ENCODE data around the gene CUL2.

The CUL2 gene

GRCh38 chr10:35112571-35112970 is 22.4 kb upstream of the CUL2 start:
- no peak overlapping the region for H2BK120ac ChIP-seq (ENCODE audit: low read depth, low read length)
- no peaks in the 10 kb centered on the region for H3K27me3 ChIP-seq (ENCODE audit: control insufficient read depth in 3 of 3, insufficient read depth in 3 of 3, low read depth in 1 of 3, low read length in 3 of 3)
- H2BK12ac ChIP-seq (ENCODE audit: low read length): no peak overlapping the region
- no peak overlapping the region for H2BK15ac ChIP-seq (ENCODE audit: low read length)
- H3K14ac ChIP-seq (ENCODE audit: low read length): no peak overlapping the region
- no CpG with 5 or more reads among the region's 4 CpGs for WGBS, 2 donors (ENCODE audit: extremely low coverage in 2 of 2, insufficient read length in 2 of 2, insufficient replicate concordance in 1 of 2)
- no peak for DNase-seq (ENCODE audit: low spot score)
- H3K4ac ChIP-seq (ENCODE audit: low read length): no peak overlapping the region
- no peak overlapping the region for H3K4me2 ChIP-seq (ENCODE audit: insufficient read depth, low read length, poor library complexity, severe bottlenecking)
- no peak overlapping the region for H3K23ac ChIP-seq (ENCODE audit: low read depth, low read length, poor library complexity)
- no peak overlapping the region for H2AK5ac ChIP-seq (ENCODE audit: low read depth, low read length)
- H2AFZ ChIP-seq (ENCODE audit: low read length): peak overlapping the region; percentile 3
- H3K27ac ChIP-seq (replicated peaks; ENCODE audit: low read length): no peak overlapping the region
- no peak overlapping the region for H2BK5ac ChIP-seq (ENCODE audit: low read length)
- no peak overlapping the region for H3K9ac ChIP-seq (ENCODE audit: low read depth, low read length, poor library complexity)
- no peaks in the 10 kb centered on the region for H3K79me1 ChIP-seq (ENCODE audit: low read depth, low read length)
- no peak overlapping the region for H3K18ac ChIP-seq (ENCODE audit: low read length)
- no peak overlapping the region for H4K91ac ChIP-seq (ENCODE audit: low read depth, low read length, poor library complexity)
- H3K4me1 ChIP-seq (ENCODE audit: control insufficient read depth in 2 of 2, insufficient read depth in 1 of 2, low read depth in 1 of 2, low read length in 2 of 2): no peaks in the 10 kb centered on the region
- no peaks in the 10 kb centered on the region for H3K9me3 ChIP-seq (replicated peaks in 1 of 2; ENCODE audit: control insufficient read depth in 2 of 2, insufficient read depth in 1 of 2, low read depth in 1 of 2, low read length in 2 of 2)
- H4K8ac ChIP-seq (ENCODE audit: low read depth, low read length): no peak overlapping the region
- no peak overlapping the region for H3K4me3 ChIP-seq (ENCODE audit: low read length in 2 of 2)
- H3K36me3 ChIP-seq (replicated peaks in 1 of 2; ENCODE audit: control insufficient read depth in 2 of 2, insufficient read depth in 2 of 2, low read length in 2 of 2): no peaks in the 10 kb centered on the region

GRCh38 chr10:35103882-35104281 is 13.7 kb upstream of the CUL2 start:
- Histone ChIP-seq H3K9ac (ENCODE audit: low read depth, low read length, poor library complexity) (no peak overlapping the region), H2BK15ac (ENCODE audit: low read length) (no peak overlapping the region), H4K8ac (ENCODE audit: low read depth, low read length) (no peak overlapping the region), H3K4me1 (ENCODE audit: control insufficient read depth in 2 of 2, insufficient read depth in 1 of 2, low read depth in 1 of 2, low read length in 2 of 2) (no peaks in the 10 kb centered on the region), H3K14ac (ENCODE audit: low read length) (no peak overlapping the region), H3K27ac (replicated peaks; ENCODE audit: low read length) (no peak overlapping the region), H3K4ac (ENCODE audit: low read length) (no peak overlapping the region), H2AFZ (ENCODE audit: low read length) (no peak overlapping the region), H2BK12ac (ENCODE audit: low read length) (no peak overlapping the region), H2BK5ac (ENCODE audit: low read length) (no peak overlapping the region), H3K36me3 (replicated peaks in 1 of 2; ENCODE audit: control insufficient read depth in 2 of 2, insufficient read depth in 2 of 2, low read length in 2 of 2) (no peaks in the 10 kb centered on the region), H3K4me2 (ENCODE audit: insufficient read depth, low read length, poor library complexity, severe bottlenecking) (no peak overlapping the region), H4K91ac (ENCODE audit: low read depth, low read length, poor library complexity) (no peak overlapping the region), H3K18ac (ENCODE audit: low read length) (no peak overlapping the region), H2AK5ac (ENCODE audit: low read depth, low read length) (no peak overlapping the region), H3K79me1 (ENCODE audit: low read depth, low read length) (no peaks in the 10 kb centered on the region), H2BK120ac (ENCODE audit: low read depth, low read length) (no peak overlapping the region), H3K9me3 (replicated peaks in 1 of 2; ENCODE audit: control insufficient read depth in 2 of 2, insufficient read depth in 1 of 2, low read depth in 1 of 2, low read length in 2 of 2) (no peaks in the 10 kb centered on the region), H3K27me3 (ENCODE audit: control insufficient read depth in 3 of 3, insufficient read depth in 3 of 3, low read depth in 1 of 3, low read length in 3 of 3) (no peaks in the 10 kb centered on the region), H3K4me3 (ENCODE audit: low read length in 2 of 2) (no peak overlapping the region), H3K23ac (ENCODE audit: low read depth, low read length, poor library complexity) (no peak overlapping the region)
- DNase-seq (ENCODE audit: low spot score): no peak
- no CpG with 5 or more reads among the region's 7 CpGs for WGBS, 2 donors (ENCODE audit: extremely low coverage in 2 of 2, insufficient read length in 2 of 2, insufficient replicate concordance in 1 of 2)

GRCh38 chr10:35097510-35097909 is 7.4 kb upstream of the CUL2 start:
- Histone ChIP-seq H2AFZ (ENCODE audit: low read length) (no peak overlapping the region), H2AK5ac (ENCODE audit: low read depth, low read length) (no peak overlapping the region), H3K79me1 (ENCODE audit: low read depth, low read length) (no peaks in the 10 kb centered on the region), H3K14ac (ENCODE audit: low read length) (no peak overlapping the region), H3K4ac (ENCODE audit: low read length) (no peak overlapping the region), H3K4me1 (ENCODE audit: control insufficient read depth in 2 of 2, insufficient read depth in 1 of 2, low read depth in 1 of 2, low read length in 2 of 2) (no peaks in the 10 kb centered on the region), H3K4me3 (ENCODE audit: low read length in 2 of 2) (no peak overlapping the region), H2BK15ac (ENCODE audit: low read length) (no peak overlapping the region), H4K8ac (ENCODE audit: low read depth, low read length) (no peak overlapping the region), H3K36me3 (replicated peaks in 1 of 2; ENCODE audit: control insufficient read depth in 2 of 2, insufficient read depth in 2 of 2, low read length in 2 of 2) (no peaks in the 10 kb centered on the region), H2BK120ac (ENCODE audit: low read depth, low read length) (no peak overlapping the region), H2BK12ac (ENCODE audit: low read length) (no peak overlapping the region), H3K23ac (ENCODE audit: low read depth, low read length, poor library complexity) (no peak overlapping the region), H3K18ac (ENCODE audit: low read length) (no peak overlapping the region), H4K91ac (ENCODE audit: low read depth, low read length, poor library complexity) (no peak overlapping the region), H3K9ac (ENCODE audit: low read depth, low read length, poor library complexity) (no peak overlapping the region), H3K9me3 (replicated peaks in 1 of 2; ENCODE audit: control insufficient read depth in 2 of 2, insufficient read depth in 1 of 2, low read depth in 1 of 2, low read length in 2 of 2) (peaks cover 0 to 4% of the 10 kb centered on the region in 2 donors), H2BK5ac (ENCODE audit: low read length) (no peak overlapping the region), H3K27ac (replicated peaks; ENCODE audit: low read length) (no peak overlapping the region), H3K4me2 (ENCODE audit: insufficient read depth, low read length, poor library complexity, severe bottlenecking) (no peak overlapping the region), H3K27me3 (ENCODE audit: control insufficient read depth in 3 of 3, insufficient read depth in 3 of 3, low read depth in 1 of 3, low read length in 3 of 3) (no peaks in the 10 kb centered on the region)
- DNase-seq (ENCODE audit: low spot score): no peak
- no CpG with 5 or more reads among the region's 1 CpG for WGBS, 2 donors (ENCODE audit: extremely low coverage in 2 of 2, insufficient read length in 2 of 2, insufficient replicate concordance in 1 of 2)

- Histone ChIP-seq H3K9ac (ENCODE audit: low read depth, low read length, poor library complexity) (no peak overlapping the region), H3K79me1 (ENCODE audit: low read depth, low read length) (no peaks in the 10 kb centered on the region), H3K4me2 (ENCODE audit: insufficient read depth, low read length, poor library complexity, severe bottlenecking) (no peak overlapping the region), H2BK15ac (ENCODE audit: low read length) (no peak overlapping the region), H3K27ac (replicated peaks; ENCODE audit: low read length) (no peak overlapping the region), H2BK12ac (ENCODE audit: low read length) (no peak overlapping the region), H3K27me3 (ENCODE audit: control insufficient read depth in 3 of 3, insufficient read depth in 3 of 3, low read depth in 1 of 3, low read length in 3 of 3) (no peaks in the 10 kb centered on the region), H3K9me3 (replicated peaks in 1 of 2; ENCODE audit: control insufficient read depth in 2 of 2, insufficient read depth in 1 of 2, low read depth in 1 of 2, low read length in 2 of 2) (peaks cover 0 to 4% of the 10 kb centered on the region in 2 donors), H2AK5ac (ENCODE audit: low read depth, low read length) (no peak overlapping the region), H3K4me3 (ENCODE audit: low read length in 2 of 2) (no peak overlapping the region), H4K91ac (ENCODE audit: low read depth, low read length, poor library complexity) (no peak overlapping the region), H2BK120ac (ENCODE audit: low read depth, low read length) (no peak overlapping the region), H3K23ac (ENCODE audit: low read depth, low read length, poor library complexity) (no peak overlapping the region), H4K8ac (ENCODE audit: low read depth, low read length) (no peak overlapping the region), H3K18ac (ENCODE audit: low read length) (no peak overlapping the region), H3K14ac (ENCODE audit: low read length) (no peak overlapping the region), H2BK5ac (ENCODE audit: low read length) (no peak overlapping the region), H3K4ac (ENCODE audit: low read length) (no peak overlapping the region), H3K36me3 (replicated peaks in 1 of 2; ENCODE audit: control insufficient read depth in 2 of 2, insufficient read depth in 2 of 2, low read length in 2 of 2) (no peaks in the 10 kb centered on the region), H2AFZ (ENCODE audit: low read length) (no peak overlapping the region), H3K4me1 (ENCODE audit: control insufficient read depth in 2 of 2, insufficient read depth in 1 of 2, low read depth in 1 of 2, low read length in 2 of 2) (no peaks in the 10 kb centered on the region)
- DNase-seq (ENCODE audit: low spot score): no peak
- WGBS, 2 donors (ENCODE audit: extremely low coverage in 2 of 2, insufficient read length in 2 of 2, insufficient replicate concordance in 1 of 2): no CpG with 5 or more reads among the region's 2 CpGs
Measured at GRCh38 chr10:35096312-35096711, 6.2 kb upstream of the CUL2 start.

All from neuronal stem cell (in vitro differentiated cells).